Measurements from ENCODE around the gene PHF13. TPM values are rescaled to one million over a fixed set of nuclear protein-coding genes. Genes with fewer than 3 reads are reported as not detected.
"Not testable (repeated sequence)": the region's sequence is repeated elsewhere in the genome, so short reads cannot be mapped to it uniquely, and the experiment has no call there.

Gene PHF13
- total RNA-seq, 2 donors from 2014 or later = 5.0 to 8.1 TPM

GRCh38 chr1:6634371-6635052 lies 21.0 kb downstream of the PHF13 start:
- H3K4me1 ChIP-seq = no peaks in the 10 kb centered on the region
- DNase-seq (ENCODE audit: low spot score) = no peak
- no peaks in the 10 kb centered on the region for H3K9me3 ChIP-seq
- peaks cover 82% of the 10 kb centered on the region for H3K36me3 ChIP-seq
- no peak overlapping the region for H3K4me3 ChIP-seq
- H3K27ac ChIP-seq = no peak overlapping the region
- H3K27me3 ChIP-seq = no peaks in the 10 kb centered on the region
- peak; percentile 37 to 68 for TF ChIP-seq CTCF (IDR thresholded peaks at IDR 0.05)

GRCh38 chr1:6635161-6635909 lies 21.8 kb downstream of the PHF13 start:
- Histone ChIP-seq H3K36me3 (peaks cover 82% of the 10 kb centered on the region), H3K4me3 (no peak overlapping the region), H3K9me3 (no peaks in the 10 kb centered on the region), H3K4me1 (no peaks in the 10 kb centered on the region), H3K27ac (no peak overlapping the region), H3K27me3 (no peaks in the 10 kb centered on the region)
- no peak for TF ChIP-seq CTCF (IDR thresholded peaks at IDR 0.05)
- no peak for DNase-seq (ENCODE audit: low spot score)

- peaks cover 83% of the 10 kb centered on the region for H3K36me3 ChIP-seq
Observed at GRCh38 chr1:6635910-6636760, 22.6 kb downstream of the PHF13 start.

GRCh38 chr1:6636778-6637177 lies 23.2 kb downstream of the PHF13 start:
- DNase-seq (ENCODE audit: low spot score) = not testable (repeated sequence)
- peaks cover 83% of the 10 kb centered on the region for H3K36me3 ChIP-seq

More at GRCh38 chr1:6635910-6636760, 22.6 kb downstream of the PHF13 start:
- H3K9me3 ChIP-seq = no peaks in the 10 kb centered on the region
- H3K27ac ChIP-seq = no peak overlapping the region
- DNase-seq (ENCODE audit: low spot score) = no peak
- no peaks in the 10 kb centered on the region for H3K4me1 ChIP-seq
- no peaks in the 10 kb centered on the region for H3K27me3 ChIP-seq
- no peak for TF ChIP-seq CTCF (IDR thresholded peaks at IDR 0.05)
- no peak overlapping the region for H3K4me3 ChIP-seq

GRCh38 chr1:6637770-6638169 lies 24.2 kb downstream of the PHF13 start:
- Histone ChIP-seq H3K4me3 (no peak overlapping the region), H3K36me3 (peaks cover 82% of the 10 kb centered on the region), H3K27me3 (no peaks in the 10 kb centered on the region), H3K9me3 (no peaks in the 10 kb centered on the region), H3K4me1 (no peaks in the 10 kb centered on the region), H3K27ac (peak overlapping the region; percentile 5 to 28)
- DNase-seq (ENCODE audit: low spot score) = no peak
- no peak for TF ChIP-seq CTCF (IDR thresholded peaks at IDR 0.05)

More at GRCh38 chr1:6636778-6637177, 23.2 kb downstream of the PHF13 start:
- H3K4me1 ChIP-seq, H3K4me3 ChIP-seq, H3K27ac ChIP-seq, H3K27me3 ChIP-seq, H3K9me3 ChIP-seq: not testable (repeated sequence)

- H3K4me1 ChIP-seq = no peaks in the 10 kb centered on the region
- no peak overlapping the region for H3K4me3 ChIP-seq
- TF ChIP-seq CTCF (IDR thresholded peaks at IDR 0.05) = no peak
- DNase-seq (ENCODE audit: low spot score) = peak; percentile 94
- no peaks in the 10 kb centered on the region for H3K27me3 ChIP-seq
- H3K27ac ChIP-seq = peak overlapping the region; percentile 28 to 58
- H3K36me3 ChIP-seq = peaks cover 80% of the 10 kb centered on the region
- H3K9me3 ChIP-seq = no peaks in the 10 kb centered on the region
Observed at GRCh38 chr1:6638226-6638625, 24.7 kb downstream of the PHF13 start.

GRCh38 chr1:6640867-6641266 lies 27.3 kb downstream of the PHF13 start:
- not testable (repeated sequence) for H3K27ac ChIP-seq; H3K27me3 ChIP-seq; H3K4me3 ChIP-seq; H3K9me3 ChIP-seq; DNase-seq (ENCODE audit: low spot score); H3K4me1 ChIP-seq
- H3K36me3 ChIP-seq = peaks cover 75% of the 10 kb centered on the region

All from right atrium auricular region (tissue), 2 donors.